Upper lobe of left lung (tissue), 6 donors: Measurements from ENCODE around the gene TNRC6B. TPM values are rescaled to one million over a fixed set of nuclear protein-coding genes. Genes with fewer than 3 reads are reported as not detected.

Experiments
- ATAC-seq, 2 donors: fragments of 200-7000 bp; cut with Tn5 transposase; one replicate each; pipeline ENCODE4 v1.9.1; 2022; ENCODE audit warnings: mild to moderate bottlenecking in 2 of 2, moderate library complexity in 2 of 2; ENCODE audit not compliant: low FRiP score in 2 of 2
- DNase-seq, 2 donors: peaks; one replicate each; pipeline ENCODE4 v3.0.0-alpha.2; 2019 to 2020
- H3K27ac ChIP-seq, 4 donors: fragments of 200-600 bp; sonication (generic); one replicate each; pipeline ENCODE4 v1.5.1; 2016 to 2019
- H3K27me3 ChIP-seq, 4 donors: fragments of 200-600 bp; sonication (generic); one replicate each; pipeline ENCODE4 v1.5.1; 2017 to 2019
- H3K36me3 ChIP-seq, 4 donors: fragments of 200-600 bp; sonication (generic); one replicate each; pipeline ENCODE4 v1.5.1; 2016 to 2019
- H3K4me1 ChIP-seq, 4 donors: fragments of 200-600 bp; sonication (generic); one replicate each; pipeline ENCODE4 v1.5.1; 2018 to 2019
- H3K4me3 ChIP-seq, 4 donors: fragments of 200-600 bp; sonication (generic); one replicate each; pipeline ENCODE4 v1.5.1; 2017 to 2019; ENCODE audit warnings: mild to moderate bottlenecking in 2 of 4, moderate library complexity in 1 of 4
- H3K9me3 ChIP-seq, 4 donors: fragments of 200-600 bp; sonication (generic); one replicate each; pipeline ENCODE4 v1.5.1; 2018 to 2019
- CTCF ChIP-seq, 6 experiments: fragments of 450-650 bp in 4 of 6; fragments of 200-600 bp in 2 of 6; sonication (generic) in 2 of 6; IDR thresholded peaks; one replicate each; pipeline ENCODE4 v1.5.1; 2016 to 2019; ENCODE audit warnings: antibody characterized with exemption in 6 of 6
- EP300 ChIP-seq, 4 donors: sonication (generic); formaldehyde crosslinking; IDR thresholded peaks; one replicate each; pipeline ENCODE4 v1.5.1; 2017; ENCODE audit warnings: antibody characterized with exemption in 4 of 4, control low read depth in 2 of 4
- POLR2A ChIP-seq, 4 donors: fragments of 450-650 bp; IDR thresholded peaks; one replicate each; pipeline ENCODE4 v1.5.1; 2016 to 2017; ENCODE audit warnings: antibody characterized with exemption in 4 of 4, mild to moderate bottlenecking in 2 of 4
- POLR2AphosphoS5 ChIP-seq, 2 donors: sonication (generic); formaldehyde crosslinking; IDR thresholded peaks; one replicate each; pipeline ENCODE4 v1.5.1; 2017; ENCODE audit warnings: antibody characterized with exemption in 2 of 2
- WGBS, 2 donors: methylation state at CpG; one replicate each; pipeline ENCODE4 v1.1.5; 2017 to 2018; 5-methylcytosine and 5-hydroxymethylcytosine counted together
- total RNA-seq, 6 donors: library from RNA; depleted of rRNA in 4 of 6; stranded (reverse); fragments of >200 nt in 4 of 6; gene quantifications; one replicate each; pipeline versions ENCODE4 v1.1.0 to v1.2.1, GENCODE V29; 2016 to 2021
- donor health status: DM: no; HTN: no; CAD: no; lungs with moderate emphysema.
- donor health status: DM: no; HTN: yes; CAD: no; lungs with severe emphysema.

The TNRC6B gene
- total RNA-seq, 6 donors from 2014 or later: 18.1 to 106 (median 60.3) TPM

- Histone ChIP-seq H3K27me3 (no peaks in the 10 kb centered on the region), H3K4me1 (peaks cover 0 to 12% (median under 1%) of the 10 kb centered on the region in 4 donors), H3K27ac (no peak overlapping the region), H3K9me3 (no peaks in the 10 kb centered on the region), H3K36me3 (peaks cover 0 to 11% (median 6%) of the 10 kb centered on the region in 4 donors), H3K4me3 (no peak overlapping the region)
- 76 to 79% methylated on average over 3 of the region's 3 CpGs for WGBS, 2 donors
- DNase-seq (no peak), ATAC-seq (no peak)
- TF ChIP-seq CTCF (IDR thresholded peaks at IDR 0.05) (no peak), EP300 (IDR thresholded peaks at IDR 0.05) (no peak), POLR2A (IDR thresholded peaks at IDR 0.05) (no peak), POLR2AphosphoS5 (IDR thresholded peaks at IDR 0.05) (no peak)
Measured at GRCh38 chr22:40249286-40249685, 71.6 kb downstream of the TNRC6B start.

- H3K27ac ChIP-seq: no peak overlapping the region
- no peaks in the 10 kb centered on the region for H3K27me3 ChIP-seq
- no peak for ATAC-seq
- DNase-seq: no peak
- WGBS, 2 donors: 95 to 96% methylated on average over 3 of the region's 3 CpGs
- H3K4me3 ChIP-seq: no peak overlapping the region
- no peak for TF ChIP-seq POLR2AphosphoS5 (IDR thresholded peaks at IDR 0.05)
- TF ChIP-seq CTCF (IDR thresholded peaks at IDR 0.05): no peak
- no peak for TF ChIP-seq EP300 (IDR thresholded peaks at IDR 0.05)
- TF ChIP-seq POLR2A (IDR thresholded peaks at IDR 0.05): no peak
- H3K4me1 ChIP-seq: peaks cover 0 to 17% (median 0%) of the 10 kb centered on the region in 4 donors
- no peaks in the 10 kb centered on the region for H3K9me3 ChIP-seq
- peaks cover 0 to 11% (median 6%) of the 10 kb centered on the region in 4 donors for H3K36me3 ChIP-seq
Measured at GRCh38 chr22:40250608-40251007, 72.9 kb downstream of the TNRC6B start.

- Histone ChIP-seq H3K4me1 (peaks cover 0 to 17% (median 0%) of the 10 kb centered on the region in 4 donors), H3K9me3 (no peaks in the 10 kb centered on the region), H3K4me3 (no peak overlapping the region), H3K27ac (no peak overlapping the region), H3K36me3 (peaks cover 0 to 11% (median 6%) of the 10 kb centered on the region in 4 donors), H3K27me3 (no peaks in the 10 kb centered on the region)
- DNase-seq: no peak
- TF ChIP-seq EP300 (IDR thresholded peaks at IDR 0.05) (no peak), POLR2A (IDR thresholded peaks at IDR 0.05) (no peak), POLR2AphosphoS5 (IDR thresholded peaks at IDR 0.05) (no peak), CTCF (IDR thresholded peaks at IDR 0.05) (no peak)
- no peak for ATAC-seq
- 90 to 97% methylated on average over 4 of the region's 4 CpGs for WGBS, 2 donors
Measured at GRCh38 chr22:40251106-40251505, 73.4 kb downstream of the TNRC6B start.

- Histone ChIP-seq H3K4me1 (peaks cover 0 to 17% (median 4%) of the 10 kb centered on the region in 4 donors), H3K27me3 (no peaks in the 10 kb centered on the region), H3K27ac (no peak overlapping the region), H3K36me3 (peaks cover 0 to 3% (median under 1%) of the 10 kb centered on the region in 4 donors), H3K9me3 (no peaks in the 10 kb centered on the region), H3K4me3 (no peak overlapping the region)
- ATAC-seq (no peak), DNase-seq (no peak)
- 73 to 77% methylated on average over 2 of the region's 2 CpGs for WGBS, 2 donors
- TF ChIP-seq EP300 (IDR thresholded peaks at IDR 0.05): no peak
- TF ChIP-seq POLR2AphosphoS5 (IDR thresholded peaks at IDR 0.05): no peak
- no peak for TF ChIP-seq CTCF (IDR thresholded peaks at IDR 0.05)
Measured at GRCh38 chr22:40252146-40252545, 74.4 kb downstream of the TNRC6B start.

GRCh38 chr22:40256516-40256915 lies 78.8 kb downstream of the TNRC6B start:
- no peak for DNase-seq
- Histone ChIP-seq H3K27ac (no peak overlapping the region), H3K36me3 (peaks cover 0 to 8% (median 2%) of the 10 kb centered on the region in 4 donors), H3K4me3 (no peak overlapping the region), H3K27me3 (no peaks in the 10 kb centered on the region), H3K4me1 (peaks cover 6 to 26% (median 19%) of the 10 kb centered on the region in 4 donors), H3K9me3 (no peaks in the 10 kb centered on the region)
- TF ChIP-seq CTCF (IDR thresholded peaks at IDR 0.05) (no peak), EP300 (IDR thresholded peaks at IDR 0.05) (no peak), POLR2AphosphoS5 (IDR thresholded peaks at IDR 0.05) (no peak), POLR2A (IDR thresholded peaks at IDR 0.05) (no peak)
- 61 to 66% methylated on average over 4 of the region's 4 CpGs for WGBS, 2 donors
- no peak for ATAC-seq
